HG03354 (cell line): ENCODE results near the gene TMTC2.
"Not testable (repeated sequence)": the region's sequence is repeated elsewhere in the genome, so short reads cannot be mapped to it uniquely, and the experiment has no call there.

Experiments used
- ATAC-seq: cut with Tn5 transposase; IDR thresholded peaks from one replicate; pipeline ENCODE4 v1.9.1; 2021; ENCODE audit warnings: mild to moderate bottlenecking; ENCODE audit not compliant: unreplicated experiment, poor library complexity, severe bottlenecking

The TMTC2 gene

GRCh38 chr12:82721726-82722125, 35.0 kb downstream of the TMTC2 start:
- no peak for ATAC-seq

- no peak for ATAC-seq
Observed at GRCh38 chr12:82723093-82723492, 36.4 kb downstream of the TMTC2 start.

GRCh38 chr12:82723891-82724290, 37.2 kb downstream of the TMTC2 start:
- no peak for ATAC-seq

GRCh38 chr12:82725741-82726140, 39.0 kb downstream of the TMTC2 start:
- no peak for ATAC-seq

- no peak for ATAC-seq
Observed at GRCh38 chr12:82727886-82728285, 41.2 kb downstream of the TMTC2 start.

- ATAC-seq, result no peak
Observed at GRCh38 chr12:82728710-82729109, 42.0 kb downstream of the TMTC2 start.

GRCh38 chr12:82730953-82731459, 44.3 kb downstream of the TMTC2 start:
- no peak for ATAC-seq

- ATAC-seq, result no peak
Observed at GRCh38 chr12:82740129-82741000, 53.7 kb downstream of the TMTC2 start.

- no peak for ATAC-seq
Observed at GRCh38 chr12:82745063-82745674, 58.5 kb downstream of the TMTC2 start.

GRCh38 chr12:82745807-82746206, 59.1 kb downstream of the TMTC2 start:
- ATAC-seq, result no peak

GRCh38 chr12:82746668-82747067, 60.0 kb downstream of the TMTC2 start:
- ATAC-seq, result no peak

GRCh38 chr12:82749015-82749414, 62.3 kb downstream of the TMTC2 start:
- ATAC-seq, result no peak

GRCh38 chr12:82754856-82755255, 68.2 kb downstream of the TMTC2 start:
- no peak for ATAC-seq

GRCh38 chr12:82756303-82756702, 69.6 kb downstream of the TMTC2 start:
- ATAC-seq, result no peak

GRCh38 chr12:82757059-82757458, 70.4 kb downstream of the TMTC2 start:
- no peak for ATAC-seq

- ATAC-seq, result no peak
Observed at GRCh38 chr12:82757656-82758055, 71.0 kb downstream of the TMTC2 start.

GRCh38 chr12:82758749-82759330, 72.1 kb downstream of the TMTC2 start:
- no peak for ATAC-seq

- no peak for ATAC-seq
Observed at GRCh38 chr12:82760423-82760822, 73.7 kb downstream of the TMTC2 start.

GRCh38 chr12:82765206-82765605, 78.5 kb downstream of the TMTC2 start:
- not testable (repeated sequence) for ATAC-seq

GRCh38 chr12:82765971-82766705, 79.4 kb downstream of the TMTC2 start:
- no peak for ATAC-seq
